ENCODE data around the gene HSPBP1. TPM values are rescaled to one million over a fixed set of nuclear protein-coding genes. Genes with fewer than 3 reads are reported as not detected.

The HSPBP1 gene
- total and polyA plus RNA-seq, 2 donors from 2014 or later, result 37.6 to 55.9 TPM

DNA sequence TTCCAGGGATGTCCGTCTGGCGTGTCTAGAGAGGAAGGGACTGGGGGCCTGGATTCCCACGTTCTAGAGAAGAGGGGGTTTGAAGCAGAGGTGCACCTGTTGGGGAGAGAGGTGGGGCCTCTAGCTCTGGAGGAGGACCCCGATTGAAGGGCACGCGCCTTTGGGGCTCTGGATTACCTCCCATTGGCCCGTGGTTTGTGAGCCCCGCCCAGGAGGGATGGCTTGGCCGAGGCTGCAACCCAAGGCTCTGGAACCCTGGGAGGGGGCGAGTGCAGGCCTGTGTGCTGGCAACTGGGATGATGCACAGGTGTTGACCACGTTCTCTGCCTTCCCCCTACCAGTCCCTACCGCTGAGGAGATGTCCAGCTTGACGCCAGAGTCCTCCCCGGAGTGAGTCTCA, 25.1 kb upstream of the HSPBP1 start:
- Histone ChIP-seq H3K4me3 (ENCODE audit: low read length in 3 of 3) (no peak overlapping the region), H3K27me3 (ENCODE audit: control insufficient read depth, insufficient read depth, low read length) (no peaks in the 10 kb centered on the region), H3K4me1 (ENCODE audit: control insufficient read depth in 2 of 3, insufficient read depth in 2 of 3, low read depth in 1 of 3, low read length in 3 of 3) (no peaks in the 10 kb centered on the region), H3K27ac (ENCODE audit: low read depth in 2 of 2, low read length in 2 of 2) (no peak overlapping the region), H3K9ac (ENCODE audit: low read length in 3 of 3) (no peak overlapping the region), H3K36me3 (ENCODE audit: control insufficient read depth in 2 of 3, insufficient read depth in 3 of 3, low read length in 3 of 3) (peaks cover 0 to 2% (median 0%) of the 10 kb centered on the region in 3 donors), H3K9me3 (ENCODE audit: control insufficient read depth in 2 of 3, insufficient read depth in 1 of 3, low read length in 3 of 3) (no peaks in the 10 kb centered on the region)
- TF ChIP-seq, protein P1, sequence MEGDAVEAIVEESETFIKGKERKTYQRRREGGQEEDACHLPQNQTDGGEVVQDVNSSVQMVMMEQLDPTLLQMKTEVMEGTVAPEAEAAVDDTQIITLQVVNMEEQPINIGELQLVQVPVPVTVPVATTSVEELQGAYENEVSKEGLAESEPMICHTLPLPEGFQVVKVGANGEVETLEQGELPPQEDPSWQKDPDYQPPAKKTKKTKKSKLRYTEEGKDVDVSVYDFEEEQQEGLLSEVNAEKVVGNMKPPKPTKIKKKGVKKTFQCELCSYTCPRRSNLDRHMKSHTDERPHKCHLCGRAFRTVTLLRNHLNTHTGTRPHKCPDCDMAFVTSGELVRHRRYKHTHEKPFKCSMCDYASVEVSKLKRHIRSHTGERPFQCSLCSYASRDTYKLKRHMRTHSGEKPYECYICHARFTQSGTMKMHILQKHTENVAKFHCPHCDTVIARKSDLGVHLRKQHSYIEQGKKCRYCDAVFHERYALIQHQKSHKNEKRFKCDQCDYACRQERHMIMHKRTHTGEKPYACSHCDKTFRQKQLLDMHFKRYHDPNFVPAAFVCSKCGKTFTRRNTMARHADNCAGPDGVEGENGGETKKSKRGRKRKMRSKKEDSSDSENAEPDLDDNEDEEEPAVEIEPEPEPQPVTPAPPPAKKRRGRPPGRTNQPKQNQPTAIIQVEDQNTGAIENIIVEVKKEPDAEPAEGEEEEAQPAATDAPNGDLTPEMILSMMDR (IDR thresholded peaks at IDR 0.05; ENCODE audit: borderline replicate concordance, extremely low read depth, insufficient read depth), result no peak
- intact Hi-C loops (cut with DNase I), result no loop called here
- DNase-seq (no peak), FAIRE-seq (no peak)

DNA sequence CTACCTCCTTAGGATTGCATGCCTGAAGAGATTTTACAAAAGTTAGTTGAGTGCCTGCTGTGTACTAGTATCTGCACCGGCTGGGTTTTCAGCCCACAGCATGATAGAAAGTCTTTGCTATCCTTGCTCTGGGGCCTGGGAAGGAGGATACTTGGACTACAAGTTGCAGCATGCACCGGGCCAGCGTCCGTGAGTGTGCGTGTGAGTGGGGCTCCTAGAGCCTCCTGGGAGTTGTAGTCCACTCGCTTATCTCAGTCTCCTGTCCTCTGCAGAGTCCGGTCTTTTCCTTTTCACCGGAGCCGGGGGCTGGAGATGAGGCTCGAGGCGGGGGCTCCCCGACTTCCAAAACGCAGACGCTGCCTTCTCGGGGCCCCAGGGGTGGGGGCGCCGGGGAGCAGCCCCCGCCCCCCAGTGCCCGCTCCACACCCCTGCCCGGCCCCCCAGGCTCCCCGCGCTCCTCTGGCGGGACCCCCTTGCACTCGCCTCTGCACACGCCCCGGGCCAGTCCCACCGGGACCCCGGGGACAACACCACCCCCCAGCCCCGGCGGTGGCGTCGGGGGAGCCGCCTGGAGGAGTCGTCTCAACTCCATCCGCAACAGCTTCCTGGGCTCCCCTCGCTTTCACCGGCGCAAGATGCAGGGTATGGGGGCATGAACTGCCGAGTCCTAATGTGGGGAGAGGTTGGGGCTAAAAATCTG, 24.5 kb upstream of the HSPBP1 start:
- Histone ChIP-seq H3K27ac (ENCODE audit: low read depth in 2 of 2, low read length in 2 of 2) (no peak overlapping the region), H3K4me3 (ENCODE audit: low read length in 3 of 3) (no peak overlapping the region), H3K4me1 (ENCODE audit: control insufficient read depth in 2 of 3, insufficient read depth in 2 of 3, low read depth in 1 of 3, low read length in 3 of 3) (no peaks in the 10 kb centered on the region), H3K36me3 (ENCODE audit: control insufficient read depth in 2 of 3, insufficient read depth in 3 of 3, low read length in 3 of 3) (peaks cover 0 to 2% (median 0%) of the 10 kb centered on the region in 3 donors), H3K9me3 (ENCODE audit: control insufficient read depth in 2 of 3, insufficient read depth in 1 of 3, low read length in 3 of 3) (no peaks in the 10 kb centered on the region), H3K27me3 (ENCODE audit: control insufficient read depth, insufficient read depth, low read length) (no peaks in the 10 kb centered on the region), H3K9ac (ENCODE audit: low read length in 3 of 3) (no peak overlapping the region)
- peak in 2 of 5 donors; percentile 48 to 50 for DNase-seq
- intact Hi-C loops (cut with DNase I), result no loop called here
- FAIRE-seq, result no peak
- TF ChIP-seq, protein P1 (IDR thresholded peaks at IDR 0.05; ENCODE audit: borderline replicate concordance, extremely low read depth, insufficient read depth), result no peak

DNA sequence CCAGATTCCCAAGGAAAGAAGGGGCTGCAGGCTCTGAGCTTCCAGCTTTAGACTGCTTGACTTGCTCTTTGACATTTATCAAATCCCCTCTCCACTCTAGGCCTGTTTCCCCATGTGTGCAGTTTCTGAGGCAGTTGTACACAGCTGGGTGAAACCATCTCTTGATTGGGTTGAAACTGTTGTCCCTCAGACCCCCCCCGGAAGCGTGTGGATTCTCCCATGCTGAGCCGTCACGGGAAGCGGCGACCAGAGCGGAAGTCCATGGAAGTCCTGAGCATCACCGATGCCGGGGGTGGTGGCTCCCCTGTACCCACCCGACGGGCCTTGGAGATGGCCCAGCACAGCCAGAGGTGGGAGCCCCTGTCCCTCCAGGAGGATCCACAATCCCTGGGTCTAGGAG, 23.6 kb upstream of the HSPBP1 start:
- TF ChIP-seq, protein P1 (IDR thresholded peaks at IDR 0.05; ENCODE audit: borderline replicate concordance, extremely low read depth, insufficient read depth), result no peak
- Histone ChIP-seq H3K9ac (ENCODE audit: low read length in 3 of 3) (no peak overlapping the region), H3K27ac (ENCODE audit: low read depth in 2 of 2, low read length in 2 of 2) (no peak overlapping the region), H3K9me3 (ENCODE audit: control insufficient read depth in 2 of 3, insufficient read depth in 1 of 3, low read length in 3 of 3) (no peaks in the 10 kb centered on the region), H3K36me3 (ENCODE audit: control insufficient read depth in 2 of 3, insufficient read depth in 3 of 3, low read length in 3 of 3) (peaks cover 0 to 2% (median 0%) of the 10 kb centered on the region in 3 donors), H3K4me1 (ENCODE audit: control insufficient read depth in 2 of 3, insufficient read depth in 2 of 3, low read depth in 1 of 3, low read length in 3 of 3) (no peaks in the 10 kb centered on the region), H3K4me3 (ENCODE audit: low read length in 3 of 3) (no peak overlapping the region), H3K27me3 (ENCODE audit: control insufficient read depth, insufficient read depth, low read length) (no peaks in the 10 kb centered on the region)
- DNase-seq (peak in 1 of 5 donors; percentile 30), FAIRE-seq (no peak)
- intact Hi-C loops (cut with DNase I), result no loop called here
